Measurements from ENCODE around the gene KCNQ2.

KCNQ2 gene

DNA sequence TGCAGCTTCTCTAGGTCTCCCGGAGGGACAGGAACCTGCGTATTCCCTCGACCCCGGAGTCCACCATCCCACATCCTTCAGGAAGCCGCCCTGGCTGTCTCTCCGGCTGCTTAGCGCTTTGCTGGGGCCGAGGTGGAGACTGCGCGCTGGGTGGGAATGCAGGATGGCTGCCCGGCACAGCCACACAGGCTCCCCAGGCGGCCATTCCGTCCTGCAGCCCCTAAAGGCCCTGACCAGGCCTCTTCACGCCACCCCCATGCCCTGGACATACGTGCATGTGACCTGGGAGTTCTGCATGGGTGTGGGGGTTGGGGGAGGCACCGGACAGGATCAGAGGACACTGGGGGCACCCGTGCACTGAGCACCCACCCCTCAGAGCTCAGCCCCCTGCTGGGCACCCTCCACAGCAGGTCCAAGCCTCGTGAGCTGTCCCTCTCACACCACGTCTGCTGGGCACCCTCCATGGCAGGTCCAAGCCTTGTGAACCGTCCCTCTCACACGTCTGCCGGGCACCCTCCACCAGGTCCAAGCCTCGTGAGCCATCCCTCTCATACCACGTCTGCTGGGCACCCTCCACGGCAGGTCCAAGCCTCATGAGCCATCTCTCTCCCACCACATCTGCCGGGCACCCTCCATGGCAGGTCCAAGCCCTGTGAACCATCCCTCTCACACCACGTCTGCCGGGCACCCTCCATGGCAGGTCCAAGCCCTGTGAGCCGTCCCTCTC is 70.9 kb downstream of the KCNQ2 start:
- TF ChIP-seq, protein P1, sequence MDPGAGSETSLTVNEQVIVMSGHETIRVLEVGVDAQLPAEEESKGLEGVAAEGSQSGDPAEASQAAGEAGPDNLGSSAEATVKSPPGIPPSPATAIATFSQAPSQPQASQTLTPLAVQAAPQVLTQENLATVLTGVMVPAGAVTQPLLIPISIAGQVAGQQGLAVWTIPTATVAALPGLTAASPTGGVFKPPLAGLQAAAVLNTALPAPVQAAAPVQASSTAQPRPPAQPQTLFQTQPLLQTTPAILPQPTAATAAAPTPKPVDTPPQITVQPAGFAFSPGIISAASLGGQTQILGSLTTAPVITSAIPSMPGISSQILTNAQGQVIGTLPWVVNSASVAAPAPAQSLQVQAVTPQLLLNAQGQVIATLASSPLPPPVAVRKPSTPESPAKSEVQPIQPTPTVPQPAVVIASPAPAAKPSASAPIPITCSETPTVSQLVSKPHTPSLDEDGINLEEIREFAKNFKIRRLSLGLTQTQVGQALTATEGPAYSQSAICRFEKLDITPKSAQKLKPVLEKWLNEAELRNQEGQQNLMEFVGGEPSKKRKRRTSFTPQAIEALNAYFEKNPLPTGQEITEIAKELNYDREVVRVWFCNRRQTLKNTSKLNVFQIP (CRISPR knock-in tag; IDR thresholded peaks at IDR 0.05; ENCODE audit: borderline replicate concordance, low read depth) = no peak
- TF ChIP-seq ESRRG (CRISPR knock-in tag; IDR thresholded peaks at IDR 0.05) = no peak
- no peak for TF ChIP-seq ZC3H10 (CRISPR knock-in tag; IDR thresholded peaks at IDR 0.05)
- no peak for TF ChIP-seq PPARA (CRISPR knock-in tag; IDR thresholded peaks at IDR 0.05; ENCODE audit: borderline replicate concordance)
- no peak for TF ChIP-seq ZFP30 (CRISPR knock-in tag; IDR thresholded peaks at IDR 0.05)
- TF ChIP-seq SNAI2 (CRISPR knock-in tag; IDR thresholded peaks at IDR 0.05) = no peak
- TF ChIP-seq, protein P2, sequence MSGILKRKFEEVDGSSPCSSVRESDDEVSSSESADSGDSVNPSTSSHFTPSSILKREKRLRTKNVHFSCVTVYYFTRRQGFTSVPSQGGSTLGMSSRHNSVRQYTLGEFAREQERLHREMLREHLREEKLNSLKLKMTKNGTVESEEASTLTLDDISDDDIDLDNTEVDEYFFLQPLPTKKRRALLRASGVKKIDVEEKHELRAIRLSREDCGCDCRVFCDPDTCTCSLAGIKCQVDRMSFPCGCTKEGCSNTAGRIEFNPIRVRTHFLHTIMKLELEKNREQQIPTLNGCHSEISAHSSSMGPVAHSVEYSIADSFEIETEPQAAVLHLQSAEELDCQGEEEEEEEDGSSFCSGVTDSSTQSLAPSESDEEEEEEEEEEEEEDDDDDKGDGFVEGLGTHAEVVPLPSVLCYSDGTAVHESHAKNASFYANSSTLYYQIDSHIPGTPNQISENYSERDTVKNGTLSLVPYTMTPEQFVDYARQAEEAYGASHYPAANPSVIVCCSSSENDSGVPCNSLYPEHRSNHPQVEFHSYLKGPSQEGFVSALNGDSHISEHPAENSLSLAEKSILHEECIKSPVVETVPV (CRISPR knock-in tag; IDR thresholded peaks at IDR 0.05) = no peak
- ATAC-seq = no peak

DNA sequence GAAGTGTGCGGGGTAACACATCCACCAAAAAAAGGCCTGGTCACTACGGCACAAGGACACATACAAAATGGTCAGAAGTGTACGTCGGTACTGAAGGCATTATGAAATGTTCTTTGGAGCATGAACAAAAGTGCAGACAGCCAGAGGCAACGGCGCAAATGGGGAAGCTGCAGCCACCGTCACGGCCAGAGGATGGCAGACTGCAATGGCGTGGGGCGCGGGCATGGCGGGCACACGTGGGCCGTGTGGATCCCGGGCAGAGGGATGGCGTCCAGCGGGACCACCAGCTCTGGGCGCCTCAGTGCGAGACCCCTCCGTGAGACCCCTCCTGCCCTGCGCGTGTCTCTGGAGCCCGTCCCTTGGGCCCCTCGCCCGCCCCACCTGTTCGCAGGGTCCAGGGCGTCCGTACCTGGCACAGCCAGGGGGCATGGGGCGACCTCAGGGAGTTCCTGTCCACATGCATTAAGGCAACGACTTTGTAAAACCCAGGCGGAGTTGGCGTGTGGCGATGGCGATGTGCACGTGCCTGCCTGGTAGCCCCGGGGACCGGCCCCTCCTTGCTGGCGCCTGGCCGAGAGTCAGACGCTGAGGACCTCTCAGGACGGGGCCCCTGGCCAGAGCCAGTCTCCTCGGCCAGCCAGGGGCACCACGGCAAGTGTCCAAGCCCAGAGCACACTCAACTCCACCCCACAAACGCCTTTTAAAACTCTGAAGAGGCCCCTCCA is 71.8 kb downstream of the KCNQ2 start:
- no peak for TF ChIP-seq SNAI2 (CRISPR knock-in tag; IDR thresholded peaks at IDR 0.05)
- peak; percentile 33; the same call in 2 of the 3 replicates for ATAC-seq

DNA sequence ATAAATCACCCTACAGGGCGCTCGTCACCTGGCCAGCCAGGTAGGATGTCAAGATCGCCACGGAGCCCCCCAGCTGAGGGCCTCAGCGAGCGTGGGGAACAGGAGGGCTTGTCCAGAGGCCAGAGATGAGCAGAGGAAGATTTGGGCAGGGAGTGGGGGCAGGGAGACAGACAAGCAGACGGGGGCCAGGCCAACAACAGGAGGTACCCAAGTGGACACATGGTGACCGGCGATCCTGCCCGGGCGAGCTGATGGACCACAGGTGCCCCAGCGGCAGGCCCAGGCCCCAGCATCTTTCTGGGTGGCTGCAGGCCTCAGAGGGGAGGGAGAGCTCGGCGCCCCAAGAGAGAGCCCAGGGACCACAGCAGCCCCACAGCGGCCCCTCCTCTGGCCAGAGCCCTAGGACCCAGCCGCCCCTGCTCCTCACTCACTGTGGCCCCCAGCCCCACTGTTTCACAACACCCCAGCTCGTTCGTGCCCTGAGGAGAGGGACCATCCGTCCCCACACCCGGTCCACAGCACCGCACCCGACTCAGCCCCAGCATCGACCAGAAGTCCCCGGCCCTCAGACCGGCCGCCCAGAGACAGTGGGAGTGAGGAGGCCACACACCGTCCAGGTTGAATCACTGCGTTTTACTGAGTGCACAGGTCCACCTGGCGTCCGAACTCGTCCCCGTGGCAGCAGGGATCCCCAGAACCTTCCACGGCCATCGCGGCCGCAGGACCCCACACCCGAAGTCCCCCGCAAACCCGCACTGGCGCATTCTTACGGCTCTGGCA is 72.7 kb downstream of the KCNQ2 start:
- no peak for ATAC-seq

More for the DNA sequence above, 72.7 kb downstream of the KCNQ2 start:
- TF ChIP-seq ZC3H10 (CRISPR knock-in tag; IDR thresholded peaks at IDR 0.05) (no peak), ZFP30 (CRISPR knock-in tag; IDR thresholded peaks at IDR 0.05) (no peak), GLIS3 (CRISPR knock-in tag; IDR thresholded peaks at IDR 0.05) (no peak), TOX (CRISPR knock-in tag; IDR thresholded peaks at IDR 0.05; ENCODE audit: borderline replicate concordance) (no peak), RARB (CRISPR knock-in tag; IDR thresholded peaks at IDR 0.05) (no peak), CSDC2 (CRISPR knock-in tag; IDR thresholded peaks at IDR 0.05) (no peak), PPARA (CRISPR knock-in tag; IDR thresholded peaks at IDR 0.05; ENCODE audit: borderline replicate concordance) (no peak), ZNF8 (CRISPR knock-in tag; IDR thresholded peaks at IDR 0.05) (no peak), SNAI2 (CRISPR knock-in tag; IDR thresholded peaks at IDR 0.05) (no peak), ZNF565 (CRISPR knock-in tag; conservative IDR thresholded peaks at IDR 0.05; ENCODE audit: low read depth) (no peak), ZNF70 (CRISPR knock-in tag; IDR thresholded peaks at IDR 0.05) (no peak), ARNTL (CRISPR knock-in tag; IDR thresholded peaks at IDR 0.05; ENCODE audit: borderline replicate concordance, low read depth) (no peak), ZFP3 (CRISPR knock-in tag; IDR thresholded peaks at IDR 0.05) (no peak), BACH2 (CRISPR knock-in tag; IDR thresholded peaks at IDR 0.05; ENCODE audit: borderline replicate concordance) (no peak), TCF4 (CRISPR knock-in tag; IDR thresholded peaks at IDR 0.05; ENCODE audit: borderline replicate concordance) (no peak), ISL1 (CRISPR knock-in tag; IDR thresholded peaks at IDR 0.05) (no peak)
- TF ChIP-seq, protein P1 (CRISPR knock-in tag; IDR thresholded peaks at IDR 0.05; ENCODE audit: borderline replicate concordance, low read depth) = no peak
- TF ChIP-seq, protein P3, sequence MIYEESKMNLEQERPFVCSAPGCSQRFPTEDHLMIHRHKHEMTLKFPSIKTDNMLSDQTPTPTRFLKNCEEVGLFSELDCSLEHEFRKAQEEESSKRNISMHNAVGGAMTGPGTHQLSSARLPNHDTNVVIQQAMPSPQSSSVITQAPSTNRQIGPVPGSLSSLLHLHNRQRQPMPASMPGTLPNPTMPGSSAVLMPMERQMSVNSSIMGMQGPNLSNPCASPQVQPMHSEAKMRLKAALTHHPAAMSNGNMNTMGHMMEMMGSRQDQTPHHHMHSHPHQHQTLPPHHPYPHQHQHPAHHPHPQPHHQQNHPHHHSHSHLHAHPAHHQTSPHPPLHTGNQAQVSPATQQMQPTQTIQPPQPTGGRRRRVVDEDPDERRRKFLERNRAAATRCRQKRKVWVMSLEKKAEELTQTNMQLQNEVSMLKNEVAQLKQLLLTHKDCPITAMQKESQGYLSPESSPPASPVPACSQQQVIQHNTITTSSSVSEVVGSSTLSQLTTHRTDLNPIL (CRISPR knock-in tag; IDR thresholded peaks at IDR 0.05; ENCODE audit: low read depth) = no peak
- TF ChIP-seq, protein P4, sequence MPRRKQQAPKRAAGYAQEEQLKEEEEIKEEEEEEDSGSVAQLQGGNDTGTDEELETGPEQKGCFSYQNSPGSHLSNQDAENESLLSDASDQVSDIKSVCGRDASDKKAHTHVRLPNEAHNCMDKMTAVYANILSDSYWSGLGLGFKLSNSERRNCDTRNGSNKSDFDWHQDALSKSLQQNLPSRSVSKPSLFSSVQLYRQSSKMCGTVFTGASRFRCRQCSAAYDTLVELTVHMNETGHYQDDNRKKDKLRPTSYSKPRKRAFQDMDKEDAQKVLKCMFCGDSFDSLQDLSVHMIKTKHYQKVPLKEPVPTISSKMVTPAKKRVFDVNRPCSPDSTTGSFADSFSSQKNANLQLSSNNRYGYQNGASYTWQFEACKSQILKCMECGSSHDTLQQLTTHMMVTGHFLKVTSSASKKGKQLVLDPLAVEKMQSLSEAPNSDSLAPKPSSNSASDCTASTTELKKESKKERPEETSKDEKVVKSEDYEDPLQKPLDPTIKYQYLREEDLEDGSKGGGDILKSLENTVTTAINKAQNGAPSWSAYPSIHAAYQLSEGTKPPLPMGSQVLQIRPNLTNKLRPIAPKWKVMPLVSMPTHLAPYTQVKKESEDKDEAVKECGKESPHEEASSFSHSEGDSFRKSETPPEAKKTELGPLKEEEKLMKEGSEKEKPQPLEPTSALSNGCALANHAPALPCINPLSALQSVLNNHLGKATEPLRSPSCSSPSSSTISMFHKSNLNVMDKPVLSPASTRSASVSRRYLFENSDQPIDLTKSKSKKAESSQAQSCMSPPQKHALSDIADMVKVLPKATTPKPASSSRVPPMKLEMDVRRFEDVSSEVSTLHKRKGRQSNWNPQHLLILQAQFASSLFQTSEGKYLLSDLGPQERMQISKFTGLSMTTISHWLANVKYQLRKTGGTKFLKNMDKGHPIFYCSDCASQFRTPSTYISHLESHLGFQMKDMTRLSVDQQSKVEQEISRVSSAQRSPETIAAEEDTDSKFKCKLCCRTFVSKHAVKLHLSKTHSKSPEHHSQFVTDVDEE (CRISPR knock-in tag; IDR thresholded peaks at IDR 0.05) = no peak

Measured in SK-N-SH treated with all-trans-retinoic acid at 6 μM for 48 hours (cell line).